GM10847 (cell line): ENCODE results near the gene SPAG9.

ENCODE experiments used
- POLR2A ChIP-seq: IDR thresholded peaks from 2 replicates; pipeline ENCODE4 v1.6.1; 2011; ENCODE audit not compliant: insufficient read length; ENCODE audit errors: extremely low read depth

Gene SPAG9

DNA sequence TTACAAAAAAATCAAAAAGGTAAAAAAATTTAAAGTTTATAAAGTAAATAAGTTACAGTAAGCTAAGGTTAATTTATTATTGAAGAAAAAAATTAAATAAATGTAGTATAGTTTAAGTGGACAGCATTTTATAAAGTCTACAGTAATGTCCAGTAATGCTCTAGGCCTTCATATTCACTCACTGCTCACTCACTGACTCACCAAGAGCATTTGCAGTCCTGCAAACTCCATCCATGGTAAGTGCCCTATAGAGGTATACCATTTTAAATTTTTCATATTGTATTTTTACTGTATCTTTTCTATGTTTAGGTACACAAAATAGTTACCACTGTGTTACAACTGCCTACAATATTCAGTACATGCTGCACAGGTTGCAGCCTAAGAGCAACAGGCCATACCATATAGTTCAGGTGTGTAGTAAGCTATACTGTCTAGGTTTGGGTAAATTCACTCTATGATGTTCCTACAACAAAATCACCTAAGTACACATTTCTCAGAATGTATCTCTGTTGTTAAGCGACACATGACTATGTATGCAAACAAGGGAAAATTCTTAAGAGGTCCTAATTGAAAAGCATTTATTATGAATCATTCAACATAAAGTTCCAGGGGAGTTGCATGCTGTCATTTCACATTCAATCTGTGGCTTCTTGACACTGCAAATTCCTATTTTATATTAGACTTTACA lies 92.3 kb downstream of the SPAG9 start:
- TF ChIP-seq POLR2A: no peak

DNA sequence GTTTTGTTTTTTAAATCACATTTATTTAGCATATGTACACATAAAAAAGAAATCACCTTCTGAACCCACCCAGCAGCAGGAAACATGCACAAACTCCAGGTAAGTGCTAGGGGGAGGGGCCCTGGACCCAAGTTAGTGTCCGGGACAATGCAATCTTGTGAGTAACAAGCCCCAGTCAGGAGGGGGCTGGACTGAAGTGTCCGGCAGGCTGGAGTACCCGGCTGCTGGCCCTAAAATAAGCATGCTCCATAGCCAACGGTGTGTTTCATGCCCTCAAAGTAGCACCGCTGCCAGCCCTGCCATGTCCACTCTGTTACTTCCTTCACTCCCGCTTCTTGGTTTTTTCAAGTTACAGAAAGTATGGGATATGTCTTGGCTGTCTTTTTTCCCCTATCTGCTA lies 102.1 kb downstream of the SPAG9 start:
- TF ChIP-seq POLR2A: no peak

DNA sequence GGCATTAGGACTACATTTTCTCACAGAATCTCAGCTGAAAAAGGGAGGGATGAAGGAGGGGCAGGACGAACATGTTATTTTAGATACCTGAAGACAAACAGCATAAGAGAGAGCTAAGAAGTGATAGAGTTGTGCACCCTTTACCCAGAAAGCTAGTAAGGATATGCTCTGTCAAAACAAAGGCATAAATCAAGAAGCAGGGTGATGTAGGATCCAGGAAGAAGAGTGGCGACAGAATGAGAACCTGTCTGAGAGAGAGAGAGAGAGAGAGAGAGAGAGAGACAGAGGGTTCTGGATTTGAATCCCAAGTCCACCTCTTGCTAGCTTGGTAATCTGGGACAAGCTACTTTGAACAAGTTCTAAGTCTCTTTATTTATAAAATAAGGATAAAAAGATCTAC lies 103.4 kb downstream of the SPAG9 start:
- TF ChIP-seq POLR2A: no peak

DNA sequence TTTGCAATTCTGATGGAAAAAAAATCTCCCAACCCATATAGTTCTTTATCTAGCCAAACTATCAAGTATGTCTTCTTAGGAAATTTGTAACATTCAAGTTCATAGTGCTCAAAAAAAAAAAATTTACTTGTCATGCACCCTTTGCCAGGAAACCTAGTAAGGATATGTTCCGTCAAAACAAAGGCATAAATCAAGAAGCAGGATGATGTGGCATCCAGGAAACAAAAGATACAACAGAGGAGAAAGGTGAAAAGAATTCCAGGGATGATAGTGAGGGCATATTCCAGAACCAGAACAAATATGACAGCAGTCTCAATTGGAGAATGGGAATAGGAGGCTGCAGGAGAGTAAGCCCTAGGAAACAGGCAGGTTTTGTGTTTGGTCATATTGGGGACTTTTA lies 104.6 kb downstream of the SPAG9 start:
- no peak for TF ChIP-seq POLR2A

DNA sequence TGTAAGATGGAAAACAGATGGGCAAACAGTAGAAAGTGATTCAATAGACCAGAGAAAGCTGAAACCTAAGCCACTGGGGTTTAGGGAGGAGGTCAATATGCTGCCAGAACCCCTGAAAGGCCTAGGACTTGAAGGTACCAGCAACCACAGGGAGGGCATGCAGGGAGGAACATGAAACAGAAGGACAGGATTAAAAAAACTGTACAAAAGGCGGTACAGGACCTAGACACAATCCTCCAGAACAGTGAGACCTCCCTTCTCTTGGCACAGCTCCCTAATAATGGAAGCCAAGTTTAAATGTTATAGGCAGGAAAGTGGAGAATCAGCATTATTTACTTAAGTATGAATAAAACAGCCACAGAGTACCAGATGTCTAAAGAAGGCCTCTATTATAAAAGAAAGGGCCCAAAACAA lies 105.5 kb downstream of the SPAG9 start:
- TF ChIP-seq POLR2A: no peak

DNA sequence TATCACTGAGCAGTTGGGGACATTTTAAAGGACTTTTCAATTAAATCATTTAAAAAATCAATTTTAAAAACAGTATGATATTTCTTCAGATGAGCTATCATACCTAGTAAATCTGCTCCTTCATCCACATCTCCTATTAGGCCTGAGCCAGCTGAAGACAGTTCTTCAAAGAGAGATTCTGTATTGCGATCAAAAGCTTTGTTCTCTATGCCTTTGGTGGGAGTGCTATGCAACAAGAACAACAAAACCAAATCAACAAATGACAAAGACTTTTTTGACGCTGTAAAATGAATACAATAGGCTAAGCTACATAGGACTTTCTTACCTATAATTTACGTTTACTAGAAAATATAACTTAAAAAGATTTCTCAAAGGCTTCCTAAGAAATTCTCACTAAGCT lies 106.5 kb downstream of the SPAG9 start:
- TF ChIP-seq POLR2A: no peak

DNA sequence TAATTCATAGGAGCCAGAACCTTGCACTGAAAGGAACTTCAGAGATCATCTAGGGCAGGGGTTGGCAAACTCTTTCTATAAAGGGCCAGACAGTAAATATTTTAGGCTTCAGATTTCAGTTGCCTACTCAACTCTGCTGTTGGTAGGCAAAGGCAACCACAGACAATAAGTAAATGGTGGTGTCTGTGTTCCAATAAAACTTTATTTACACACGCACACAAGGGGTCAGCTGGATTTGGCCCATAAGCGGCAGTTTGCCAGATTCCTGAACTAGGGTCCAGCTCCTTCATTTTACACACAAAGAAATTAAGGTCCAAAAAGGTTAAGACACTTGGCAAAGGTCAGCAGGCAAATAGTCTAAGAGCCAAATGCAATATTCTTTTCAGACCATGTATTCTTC lies 107.3 kb downstream of the SPAG9 start:
- TF ChIP-seq POLR2A: no peak

DNA sequence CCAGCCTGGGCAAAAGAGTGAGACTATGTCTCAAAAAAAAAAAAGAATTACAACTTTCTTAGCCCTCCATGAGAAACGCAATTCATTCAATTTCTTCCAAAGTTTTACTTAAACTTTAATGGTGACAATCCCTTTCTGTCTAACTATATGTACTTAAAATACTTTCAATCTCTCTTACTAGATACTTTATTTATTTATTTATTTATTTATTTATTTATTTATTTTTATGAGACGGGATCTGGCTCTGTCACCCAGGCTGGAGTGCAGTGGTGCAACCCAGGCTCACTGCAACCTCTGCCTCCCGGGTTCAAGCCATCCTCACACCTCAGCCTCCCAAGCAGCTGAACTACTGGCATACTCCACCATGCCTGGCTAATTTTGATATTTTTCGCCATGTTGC lies 108.1 kb downstream of the SPAG9 start:
- no peak for TF ChIP-seq POLR2A

DNA sequence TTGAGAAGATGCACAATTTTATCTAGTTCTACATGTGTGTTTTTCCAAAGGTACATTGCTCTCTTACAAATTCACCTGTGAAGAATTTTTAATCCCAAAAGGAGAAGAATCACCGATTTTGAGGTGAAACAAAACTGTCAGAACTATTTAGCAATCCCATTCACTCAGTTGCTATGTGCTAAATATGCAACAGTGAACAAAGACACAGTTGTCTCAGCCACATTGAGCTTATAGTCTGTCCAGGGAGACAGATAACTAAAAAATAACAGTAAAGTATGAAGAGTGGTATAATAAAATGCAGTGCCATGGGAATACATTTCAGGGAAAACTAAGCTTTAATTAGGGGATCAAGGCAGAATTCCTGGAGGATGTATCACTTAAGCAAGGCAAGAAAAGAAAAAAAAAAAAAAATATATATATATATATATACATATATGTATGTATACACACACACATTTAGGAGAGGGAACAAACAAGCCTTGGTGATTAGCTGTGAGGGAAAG lies 110.4 kb downstream of the SPAG9 start:
- TF ChIP-seq POLR2A: no peak

DNA sequence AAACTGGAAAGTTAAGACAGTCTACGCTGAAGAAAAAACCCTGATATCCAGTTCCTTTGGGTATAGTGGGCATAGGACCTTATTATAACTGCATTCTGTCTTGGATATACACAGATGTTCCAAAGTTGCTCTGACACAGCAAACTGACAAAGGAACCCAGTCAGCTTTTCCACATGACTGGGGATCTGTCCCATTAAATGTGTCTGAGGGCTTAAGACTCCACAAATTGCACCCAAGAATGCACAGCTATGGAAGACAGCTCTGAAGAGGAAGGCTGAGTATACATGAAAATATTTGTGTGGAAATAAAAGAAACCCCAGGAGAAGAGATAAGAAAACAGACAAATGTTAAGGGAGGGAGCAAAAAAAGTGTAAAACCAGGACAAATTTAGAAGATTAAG lies 114.1 kb downstream of the SPAG9 start:
- TF ChIP-seq POLR2A: no peak

DNA sequence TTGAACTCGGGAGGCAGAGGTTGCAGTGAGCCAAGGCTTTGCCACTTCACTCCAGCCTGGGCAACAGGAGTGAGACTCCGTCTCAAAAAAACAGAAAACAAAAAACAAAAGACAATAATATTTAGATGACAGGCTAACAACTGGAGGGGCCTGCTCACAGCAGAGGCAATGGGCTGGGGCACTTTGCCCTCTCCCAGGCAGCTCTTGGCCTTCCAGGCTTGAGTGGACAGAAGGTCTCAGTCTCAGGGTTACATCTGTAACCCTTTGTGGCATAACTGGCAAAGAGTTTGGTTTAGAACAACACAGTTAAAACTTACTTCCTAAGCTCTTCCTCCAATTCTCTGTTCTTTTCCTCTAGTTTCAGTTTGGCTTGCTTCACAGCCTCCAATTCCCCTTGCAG lies 114.9 kb downstream of the SPAG9 start:
- no peak for TF ChIP-seq POLR2A

DNA sequence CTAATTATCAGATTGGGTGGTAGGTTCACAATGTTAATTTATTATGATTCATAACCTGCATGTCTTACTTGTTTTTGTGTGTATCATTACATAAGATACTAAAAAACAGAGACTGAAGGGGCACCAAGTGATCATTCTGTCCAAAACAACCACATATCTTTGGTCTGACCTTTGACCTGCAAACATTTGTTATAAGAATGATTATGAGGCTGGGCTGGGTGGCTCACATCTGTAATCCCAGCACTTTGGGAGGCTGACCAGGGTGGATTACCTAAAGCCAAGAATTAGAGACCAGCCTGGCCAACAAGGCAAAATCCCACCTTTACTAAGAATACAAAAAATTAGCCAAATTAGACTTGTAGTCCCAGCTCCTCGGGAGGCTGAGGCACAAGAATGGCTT lies 116.4 kb downstream of the SPAG9 start:
- TF ChIP-seq POLR2A: no peak

DNA sequence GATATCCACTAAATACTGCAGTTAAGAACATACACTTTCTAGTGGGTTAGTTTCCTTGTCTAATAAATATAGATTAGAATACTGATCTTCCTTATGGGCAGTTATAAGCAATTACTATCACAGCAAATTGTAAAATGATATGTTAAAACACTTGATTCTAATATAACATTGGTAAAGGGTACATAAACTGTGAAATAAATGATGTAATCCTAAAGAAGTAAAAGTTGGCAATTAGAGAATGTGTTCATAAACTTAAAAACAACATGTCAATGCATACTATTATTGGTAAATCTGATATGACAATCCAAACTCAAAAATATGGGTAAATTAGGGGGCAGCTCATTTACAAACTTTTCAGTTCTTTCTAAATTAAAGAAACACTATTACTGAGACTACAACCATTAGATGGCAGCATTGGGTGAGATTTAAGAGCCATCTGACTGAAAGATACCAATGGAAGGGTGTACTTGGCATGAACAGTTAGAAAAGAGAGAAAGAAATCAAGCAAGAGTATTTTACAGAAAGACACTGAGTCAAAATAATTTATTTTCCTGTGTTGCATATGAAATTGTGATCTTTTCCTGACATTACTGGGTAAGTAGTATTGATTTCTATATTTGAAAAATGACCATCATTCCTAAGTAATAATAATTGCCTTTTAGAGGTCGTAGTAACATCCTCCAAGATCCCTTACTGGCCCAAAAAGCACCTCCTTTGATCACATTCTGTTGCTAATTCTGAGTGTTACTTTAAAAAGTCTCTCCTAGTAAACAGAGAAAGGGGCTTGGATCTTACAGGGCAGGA lies 119.6 kb downstream of the SPAG9 start:
- no peak for TF ChIP-seq POLR2A

DNA sequence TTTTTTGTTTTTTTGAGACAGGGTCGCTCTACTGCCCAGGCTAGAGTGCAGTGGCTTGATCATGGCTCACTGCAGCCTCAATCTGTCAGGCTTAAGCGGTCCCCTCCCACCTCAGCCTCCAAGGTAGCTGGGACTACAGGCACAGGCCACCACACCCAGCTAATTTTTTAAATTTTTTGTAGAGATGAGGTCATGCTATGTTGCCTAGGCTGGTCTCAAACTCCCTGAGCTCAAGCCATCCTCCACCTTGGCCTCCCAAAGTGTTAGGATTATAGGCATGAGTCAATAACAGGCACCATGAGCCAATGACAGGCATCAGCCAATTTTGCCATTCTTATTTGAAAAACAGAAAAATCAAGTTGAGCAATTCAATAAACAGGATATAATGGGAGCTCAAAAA lies 125.0 kb downstream of the SPAG9 start:
- TF ChIP-seq POLR2A: no peak

DNA sequence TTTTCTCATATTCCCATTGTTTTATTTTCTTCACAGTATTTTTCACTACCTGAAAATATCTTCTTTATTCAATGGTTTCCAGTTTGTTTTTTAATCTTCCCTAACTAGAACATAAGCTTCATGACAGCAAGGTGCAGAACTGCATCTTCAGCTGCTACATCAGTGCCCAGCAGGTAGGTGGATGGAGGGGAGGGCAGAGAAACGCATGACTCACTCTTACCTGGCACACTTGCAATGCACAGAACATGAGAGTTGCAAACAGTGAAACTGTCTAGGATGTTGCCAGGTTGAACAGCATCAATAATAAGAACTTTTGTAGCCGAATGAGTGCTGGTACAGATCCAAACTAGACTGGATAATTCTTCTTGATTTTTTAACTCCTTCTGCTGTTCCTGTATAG lies 127.1 kb downstream of the SPAG9 start:
- TF ChIP-seq POLR2A: no peak

DNA sequence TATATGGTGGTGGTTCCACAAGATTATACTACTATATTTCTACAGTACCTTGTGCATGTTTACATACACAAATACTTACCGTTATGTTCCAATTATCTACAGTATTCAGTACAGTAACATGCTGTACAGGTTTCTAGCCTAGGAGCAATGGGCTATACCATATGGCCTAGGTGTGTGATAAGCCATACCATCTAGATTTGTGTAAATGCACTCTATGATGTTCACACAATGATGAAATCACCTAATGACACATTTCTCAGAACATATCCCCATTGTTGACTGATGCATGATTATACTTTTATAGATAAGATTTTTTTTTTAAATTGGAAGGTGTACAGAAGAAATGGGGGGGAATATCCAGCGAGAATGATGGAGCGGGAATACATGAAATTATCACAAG lies 131.5 kb downstream of the SPAG9 start:
- no peak for TF ChIP-seq POLR2A
